ENCODE data around the gene GLRA1. TPM values are rescaled to one million over a fixed set of nuclear protein-coding genes. Genes with fewer than 3 reads are reported as not detected.

Gene GLRA1
- total RNA-seq, 1 experiment from 2014 or later = not detected

- ChIA-PET POLR2A (no interaction called here), CTCF (no interaction called here)
- Mint-ChIP-seq H3K4me1 (ENCODE audit: low read depth, unreplicated experiment) (no peaks in the 10 kb centered on the region), H3K9me3 (ENCODE audit: unreplicated experiment) (no peaks in the 10 kb centered on the region), H3K4me3 (ENCODE audit: unreplicated experiment) (no peak overlapping the region), H3K36me3 (ENCODE audit: insufficient read depth, unreplicated experiment) (no peaks in the 10 kb centered on the region), H3K27me3 (ENCODE audit: insufficient read depth, unreplicated experiment) (no peaks in the 10 kb centered on the region), H3K27ac (ENCODE audit: unreplicated experiment) (no peak overlapping the region)
- Histone ChIP-seq H3K27me3 (replicated peaks; ENCODE audit: control insufficient read depth, insufficient read depth, low read length) (no peaks in the 10 kb centered on the region), H3K36me3 (ENCODE audit: control insufficient read depth, insufficient read depth, low read length) (no peaks in the 10 kb centered on the region), H3K9me3 (no peaks in the 10 kb centered on the region), H3K4me3 (ENCODE audit: low read depth, low read length) (no peak overlapping the region), H3K4me1 (no peaks in the 10 kb centered on the region)
- no peak for DNase-seq
- intact Hi-C loops (cut with micrococcal nuclease; ENCODE audit: unreplicated experiment) = no loop called here
- no peak for TF ChIP-seq CTCF (IDR thresholded peaks at IDR 0.05; ENCODE audit: insufficient read depth in 1 of 2, low read depth in 1 of 2, low read length in 1 of 2, severe bottlenecking in 1 of 2, unreplicated experiment in 1 of 2)
- BruUV-seq (replicated peaks) = no TSS peak
Measured at GRCh38 chr5:151889614-151890013, 35.0 kb downstream of the GLRA1 start.

- Histone ChIP-seq H3K4me3 (ENCODE audit: low read depth, low read length) (no peak overlapping the region), H3K9me3 (no peaks in the 10 kb centered on the region), H3K36me3 (ENCODE audit: control insufficient read depth, insufficient read depth, low read length) (no peaks in the 10 kb centered on the region), H3K27me3 (replicated peaks; ENCODE audit: control insufficient read depth, insufficient read depth, low read length) (no peaks in the 10 kb centered on the region), H3K4me1 (no peaks in the 10 kb centered on the region)
- no peaks in the 10 kb centered on the region for H3K9me3 Mint-ChIP-seq (ENCODE audit: unreplicated experiment)
- no peak for TF ChIP-seq CTCF (IDR thresholded peaks at IDR 0.05; ENCODE audit: insufficient read depth in 1 of 2, low read depth in 1 of 2, low read length in 1 of 2, severe bottlenecking in 1 of 2, unreplicated experiment in 1 of 2)
- H3K4me3 Mint-ChIP-seq (ENCODE audit: unreplicated experiment) = no peak overlapping the region
- ChIA-PET CTCF (no interaction called here), POLR2A (no interaction called here)
- H3K4me1 Mint-ChIP-seq (ENCODE audit: low read depth, unreplicated experiment) = no peaks in the 10 kb centered on the region
- no peaks in the 10 kb centered on the region for H3K27me3 Mint-ChIP-seq (ENCODE audit: insufficient read depth, unreplicated experiment)
- BruUV-seq (replicated peaks) = no TSS peak
- H3K27ac Mint-ChIP-seq (ENCODE audit: unreplicated experiment) = no peak overlapping the region
- intact Hi-C loops (cut with micrococcal nuclease; ENCODE audit: unreplicated experiment) = no loop called here
- H3K36me3 Mint-ChIP-seq (ENCODE audit: insufficient read depth, unreplicated experiment) = no peaks in the 10 kb centered on the region
- DNase-seq = no peak
Measured at GRCh38 chr5:151886546-151887275, 37.9 kb downstream of the GLRA1 start.

- intact Hi-C loops (cut with micrococcal nuclease; ENCODE audit: unreplicated experiment) = no loop called here
- Mint-ChIP-seq H3K27ac (ENCODE audit: unreplicated experiment) (no peak overlapping the region), H3K4me3 (ENCODE audit: unreplicated experiment) (no peak overlapping the region), H3K36me3 (ENCODE audit: insufficient read depth, unreplicated experiment) (no peaks in the 10 kb centered on the region), H3K27me3 (ENCODE audit: insufficient read depth, unreplicated experiment) (no peaks in the 10 kb centered on the region), H3K9me3 (ENCODE audit: unreplicated experiment) (peaks cover 6% of the 10 kb centered on the region), H3K4me1 (ENCODE audit: low read depth, unreplicated experiment) (no peaks in the 10 kb centered on the region)
- CTCF ChIA-PET = no interaction called here
- no peak for DNase-seq
- no peaks in the 10 kb centered on the region for H3K36me3 ChIP-seq (ENCODE audit: control insufficient read depth, insufficient read depth, low read length)
- no peaks in the 10 kb centered on the region for H3K27me3 ChIP-seq (replicated peaks; ENCODE audit: control insufficient read depth, insufficient read depth, low read length)
- no peaks in the 10 kb centered on the region for H3K4me1 ChIP-seq
- H3K4me3 ChIP-seq (ENCODE audit: low read depth, low read length) = no peak overlapping the region
- no TSS peak for BruUV-seq (replicated peaks)
- no peaks in the 10 kb centered on the region for H3K9me3 ChIP-seq
- POLR2A ChIA-PET = no interaction called here
- TF ChIP-seq CTCF (IDR thresholded peaks at IDR 0.05; ENCODE audit: insufficient read depth in 1 of 2, low read depth in 1 of 2, low read length in 1 of 2, severe bottlenecking in 1 of 2, unreplicated experiment in 1 of 2) = no peak
Measured at GRCh38 chr5:151885138-151885908, 39.3 kb downstream of the GLRA1 start.
